Suprapubic skin (tissue), 4 donors: ENCODE results near the gene TREML4. TPM values are rescaled to one million over a fixed set of nuclear protein-coding genes. Genes with fewer than 3 reads are reported as not detected.

Experiments
- DNase-seq, 2 donors: peaks; one replicate each; pipeline ENCODE4 v3.0.0-alpha.2; 2019; ENCODE audit warnings: low spot score in 2 of 2
- H3K27ac ChIP-seq: fragments of 200-600 bp; sonication (generic); one replicate; pipeline ENCODE4 v1.5.1; 2019
- H3K27me3 ChIP-seq: fragments of 200-600 bp; sonication (generic); one replicate; pipeline ENCODE4 v1.5.1; 2019
- H3K36me3 ChIP-seq: fragments of 200-600 bp; sonication (generic); one replicate; pipeline ENCODE4 v1.5.1; 2019
- H3K4me1 ChIP-seq: fragments of 200-600 bp; sonication (generic); one replicate; pipeline ENCODE4 v1.5.1; 2019
- H3K4me3 ChIP-seq: fragments of 200-600 bp; sonication (generic); one replicate; pipeline ENCODE4 v1.5.1; 2019; ENCODE audit warnings: mild to moderate bottlenecking
- H3K9me3 ChIP-seq: fragments of 200-600 bp; sonication (generic); one replicate; pipeline ENCODE4 v1.5.1; 2019
- CTCF ChIP-seq, 2 donors: fragments of 200-600 bp in 1 of 2; fragments of 450-650 bp in 1 of 2; sonication (generic) in 1 of 2; IDR thresholded peaks; one replicate each; pipeline ENCODE4 v1.5.1; 2016 to 2019; ENCODE audit warnings: antibody characterized with exemption in 2 of 2, mild to moderate bottlenecking in 1 of 2, moderate library complexity in 1 of 2
- EP300 ChIP-seq: sonication (generic); formaldehyde crosslinking; IDR thresholded peaks from one replicate; pipeline ENCODE4 v1.6.1; 2017; ENCODE audit warnings: antibody characterized with exemption
- POLR2A ChIP-seq, 2 donors: fragments of 450-650 bp; IDR thresholded peaks; one replicate each; pipeline ENCODE4 v1.6.1; 2017; ENCODE audit warnings: antibody characterized with exemption in 2 of 2, mild to moderate bottlenecking in 2 of 2, moderate library complexity in 2 of 2
- POLR2AphosphoS5 ChIP-seq, 3 donors: sonication (generic); formaldehyde crosslinking; IDR thresholded peaks; one replicate each; pipeline ENCODE4 v1.6.1; 2017; ENCODE audit warnings: antibody characterized with exemption in 3 of 3
- WGBS: methylation state at CpG from one replicate; pipeline ENCODE4 v1.1.5; 2018; 5-methylcytosine and 5-hydroxymethylcytosine counted together
- total RNA-seq, 4 donors: library from RNA; depleted of rRNA; stranded (reverse); fragments of >200 nt; gene quantifications; one replicate each; pipeline ENCODE4 v1.1.0, GENCODE V29; 2016

Gene TREML4
- total RNA-seq, 4 donors from 2014 or later = not detected

DNA sequence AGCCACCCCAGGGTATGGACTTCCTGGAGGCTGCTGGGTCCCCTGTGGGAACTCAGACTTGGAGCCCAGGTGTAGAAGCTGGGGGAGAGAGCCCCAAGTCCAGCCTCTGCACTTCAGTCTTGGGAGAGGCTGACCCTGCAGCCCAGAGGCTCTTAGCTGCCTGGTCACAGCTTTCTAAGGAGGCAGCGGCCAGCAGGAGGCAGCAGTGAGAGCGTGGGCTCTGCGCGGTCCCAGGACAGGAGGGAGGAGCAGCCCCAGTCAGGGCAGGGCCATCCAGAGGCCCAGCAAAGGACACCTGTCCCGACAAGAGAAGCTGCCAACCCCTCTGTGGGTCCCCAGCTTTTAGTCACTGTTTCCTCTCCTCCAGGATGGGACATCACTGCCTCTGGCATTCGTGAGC is 36.6 kb upstream of the TREML4 start:
- peaks cover 33% of the 10 kb centered on the region for H3K27me3 ChIP-seq
- H3K36me3 ChIP-seq = no peaks in the 10 kb centered on the region
- no peak overlapping the region for H3K27ac ChIP-seq
- WGBS = 50% methylated on average over 1 of the region's 6 CpGs
- DNase-seq = no peak
- TF ChIP-seq POLR2A (IDR thresholded peaks at IDR 0.05) (no peak), POLR2AphosphoS5 (IDR thresholded peaks at IDR 0.05) (no peak), CTCF (IDR thresholded peaks at IDR 0.05) (no peak)
- H3K4me1 ChIP-seq = no peaks in the 10 kb centered on the region
- H3K9me3 ChIP-seq = no peaks in the 10 kb centered on the region
- H3K4me3 ChIP-seq = no peak overlapping the region

GRCh38 chr6:41193171-41193734 is 34.9 kb upstream of the TREML4 start:
- 79% methylated on average over 5 of the region's 5 CpGs for WGBS
- H3K27me3 ChIP-seq = peaks cover 42% of the 10 kb centered on the region
- H3K27ac ChIP-seq = no peak overlapping the region
- H3K4me3 ChIP-seq = no peak overlapping the region
- no peaks in the 10 kb centered on the region for H3K4me1 ChIP-seq
- no peaks in the 10 kb centered on the region for H3K9me3 ChIP-seq
- no peak for TF ChIP-seq CTCF (IDR thresholded peaks at IDR 0.05)
- no peak for TF ChIP-seq POLR2A (IDR thresholded peaks at IDR 0.05)
- TF ChIP-seq EP300 = no peak
- TF ChIP-seq POLR2AphosphoS5 (IDR thresholded peaks at IDR 0.05) = no peak
- no peaks in the 10 kb centered on the region for H3K36me3 ChIP-seq
- no peak for DNase-seq

- TF ChIP-seq CTCF (IDR thresholded peaks at IDR 0.05) = no peak
- H3K27ac ChIP-seq = no peak overlapping the region
- H3K4me3 ChIP-seq = no peak overlapping the region
- H3K9me3 ChIP-seq = no peaks in the 10 kb centered on the region
- no peak for DNase-seq
- no peaks in the 10 kb centered on the region for H3K36me3 ChIP-seq
- peaks cover 42% of the 10 kb centered on the region for H3K27me3 ChIP-seq
- no peaks in the 10 kb centered on the region for H3K4me1 ChIP-seq
- WGBS = 58% methylated on average over 5 of the region's 5 CpGs
These were observed 34.3 kb upstream of the TREML4 start for GRCh38 chr6:41193884-41194283.

GRCh38 chr6:41194386-41194785 is 33.8 kb upstream of the TREML4 start:
- WGBS = 100% methylated on average over 1 of the region's 3 CpGs
- no peaks in the 10 kb centered on the region for H3K4me1 ChIP-seq

GRCh38 chr6:41197234-41197633 is 30.9 kb upstream of the TREML4 start:
- Histone ChIP-seq H3K4me1 (peaks cover 4% of the 10 kb centered on the region), H3K4me3 (no peak overlapping the region), H3K27ac (no peak overlapping the region), H3K36me3 (no peaks in the 10 kb centered on the region), H3K27me3 (peaks cover 28% of the 10 kb centered on the region), H3K9me3 (no peaks in the 10 kb centered on the region)
- 96% methylated on average over 3 of the region's 3 CpGs for WGBS
- no peak for TF ChIP-seq EP300
- no peak for TF ChIP-seq POLR2AphosphoS5 (IDR thresholded peaks at IDR 0.05)
- no peak for TF ChIP-seq CTCF (IDR thresholded peaks at IDR 0.05)
- no peak for TF ChIP-seq POLR2A (IDR thresholded peaks at IDR 0.05)
- no peak for DNase-seq

More at GRCh38 chr6:41194386-41194785, 33.8 kb upstream of the TREML4 start:
- TF ChIP-seq CTCF (IDR thresholded peaks at IDR 0.05) = no peak
- no peak for TF ChIP-seq POLR2A (IDR thresholded peaks at IDR 0.05)
- TF ChIP-seq EP300 = no peak
- no peak for TF ChIP-seq POLR2AphosphoS5 (IDR thresholded peaks at IDR 0.05)
- Histone ChIP-seq H3K36me3 (no peaks in the 10 kb centered on the region), H3K4me3 (no peak overlapping the region), H3K27ac (no peak overlapping the region), H3K27me3 (peaks cover 42% of the 10 kb centered on the region), H3K9me3 (no peaks in the 10 kb centered on the region)
- no peak for DNase-seq
